ENCODE results near the gene SCGB3A1. TPM values are rescaled to one million over a fixed set of nuclear protein-coding genes. Genes with fewer than 3 reads are reported as not detected.

Gene SCGB3A1
- total and polyA plus RNA-seq, 7 donors: 0.83 TPM; not detected in 6

DNA sequence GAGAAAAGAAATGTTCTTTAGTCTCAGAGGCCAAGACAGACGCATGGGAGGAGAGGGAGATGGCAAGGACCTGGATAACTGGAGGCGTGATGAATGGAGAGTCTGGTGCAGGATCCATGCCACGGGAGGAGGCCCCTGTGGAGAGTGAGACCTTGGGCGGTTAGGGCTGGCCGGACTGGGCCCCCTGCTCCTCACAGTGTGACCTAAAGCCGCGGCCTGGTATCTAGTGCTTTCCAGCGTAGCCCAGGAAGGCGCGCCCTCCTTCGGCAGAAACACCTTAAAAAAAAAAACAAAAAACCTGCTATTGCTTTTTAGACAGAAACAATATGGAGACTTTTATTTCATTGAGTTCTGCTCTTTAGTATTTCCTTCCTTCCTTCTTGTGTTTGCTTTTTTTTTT, 33.1 kb downstream of the SCGB3A1 start:
- intact Hi-C loops (cut with DNase I): no loop called here
- WGBS, 2 donors: 96 to 98% methylated on average over 11 of the region's 11 CpGs
- Histone ChIP-seq H3K4me1 (no peaks in the 10 kb centered on the region), H3K27me3 (no peaks in the 10 kb centered on the region), H3K4me3 (no peak overlapping the region), H3K9me3 (no peaks in the 10 kb centered on the region), H3K36me3 (peaks cover 0 to 26% (median 2%) of the 10 kb centered on the region in 4 donors), H3K27ac (no peak overlapping the region)
- no peak for DNase-seq
- no peak for TF ChIP-seq EP300 (IDR thresholded peaks at IDR 0.05)
- no peak for TF ChIP-seq POLR2AphosphoS5 (IDR thresholded peaks at IDR 0.05)
- TF ChIP-seq, protein P1, sequence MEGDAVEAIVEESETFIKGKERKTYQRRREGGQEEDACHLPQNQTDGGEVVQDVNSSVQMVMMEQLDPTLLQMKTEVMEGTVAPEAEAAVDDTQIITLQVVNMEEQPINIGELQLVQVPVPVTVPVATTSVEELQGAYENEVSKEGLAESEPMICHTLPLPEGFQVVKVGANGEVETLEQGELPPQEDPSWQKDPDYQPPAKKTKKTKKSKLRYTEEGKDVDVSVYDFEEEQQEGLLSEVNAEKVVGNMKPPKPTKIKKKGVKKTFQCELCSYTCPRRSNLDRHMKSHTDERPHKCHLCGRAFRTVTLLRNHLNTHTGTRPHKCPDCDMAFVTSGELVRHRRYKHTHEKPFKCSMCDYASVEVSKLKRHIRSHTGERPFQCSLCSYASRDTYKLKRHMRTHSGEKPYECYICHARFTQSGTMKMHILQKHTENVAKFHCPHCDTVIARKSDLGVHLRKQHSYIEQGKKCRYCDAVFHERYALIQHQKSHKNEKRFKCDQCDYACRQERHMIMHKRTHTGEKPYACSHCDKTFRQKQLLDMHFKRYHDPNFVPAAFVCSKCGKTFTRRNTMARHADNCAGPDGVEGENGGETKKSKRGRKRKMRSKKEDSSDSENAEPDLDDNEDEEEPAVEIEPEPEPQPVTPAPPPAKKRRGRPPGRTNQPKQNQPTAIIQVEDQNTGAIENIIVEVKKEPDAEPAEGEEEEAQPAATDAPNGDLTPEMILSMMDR (IDR thresholded peaks at IDR 0.05): no peak
- TF ChIP-seq POLR2A (IDR thresholded peaks at IDR 0.05): no peak

DNA sequence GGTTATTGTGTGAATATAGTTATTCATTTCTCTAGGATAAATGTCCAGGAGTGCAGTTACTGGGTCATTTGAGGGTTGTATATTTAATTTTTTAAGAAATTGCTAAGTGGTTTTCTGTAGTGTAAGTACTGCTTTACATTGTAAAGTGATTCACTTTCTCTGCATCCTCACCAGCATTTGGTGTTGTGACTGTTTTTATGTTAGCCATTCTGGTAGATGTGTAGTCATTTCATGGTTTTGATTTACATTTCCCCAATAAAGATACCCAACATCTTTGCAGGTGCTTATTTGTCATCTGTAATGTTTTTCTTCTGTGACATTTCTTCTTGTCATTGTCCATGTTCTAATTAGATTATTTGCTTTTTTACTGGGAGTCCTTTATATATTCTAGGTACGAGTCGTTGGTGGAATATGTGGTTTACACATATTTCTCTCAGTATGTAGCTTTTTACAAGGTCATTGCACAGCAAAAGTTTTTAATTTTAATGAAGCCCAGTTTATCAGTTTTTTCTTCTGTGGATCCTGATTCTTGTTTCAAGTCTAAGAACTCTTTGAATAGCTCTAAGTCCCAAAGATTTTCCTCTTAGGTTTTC, 34.0 kb downstream of the SCGB3A1 start:
- whole genome bisulfite sequencing, 2 donors: 89 to 93% methylated on average over 2 of the region's 2 CpGs
- H3K27me3 ChIP-seq: no peaks in the 10 kb centered on the region

DNA sequence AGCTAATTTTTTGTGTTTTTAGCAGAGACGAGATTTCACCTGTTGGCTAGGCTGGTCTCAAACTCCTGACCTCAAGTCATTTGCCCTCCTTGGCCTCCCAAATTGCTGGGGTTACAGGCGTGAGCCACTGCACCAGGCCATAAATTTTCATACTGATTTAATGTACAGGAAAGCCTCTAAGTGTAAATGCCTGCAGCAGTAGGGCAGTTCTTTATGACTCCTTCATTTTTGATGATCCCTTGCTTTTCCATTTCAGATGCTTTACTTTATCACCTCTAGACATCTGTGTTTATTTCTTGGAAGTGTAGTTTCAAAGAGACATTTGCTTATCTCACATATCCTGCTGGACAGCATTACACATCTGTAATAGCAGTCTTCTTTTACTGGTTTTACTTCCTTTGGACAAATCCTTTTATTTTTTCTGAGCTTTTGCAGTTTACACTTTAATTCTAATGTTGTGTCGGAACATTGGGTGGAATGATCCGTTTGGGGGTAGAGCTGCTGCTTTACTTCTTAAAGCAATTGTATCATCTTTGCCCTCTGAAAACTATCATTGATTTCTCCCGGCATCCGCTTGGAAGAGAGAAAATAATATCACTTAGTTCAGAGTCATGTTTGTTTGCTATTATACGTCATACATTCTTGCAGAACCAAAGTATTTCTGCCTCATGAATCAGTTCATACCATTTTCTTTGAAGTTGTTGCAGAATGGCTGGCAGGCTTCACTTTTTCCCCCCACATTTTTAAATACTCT, 36.0 kb downstream of the SCGB3A1 start:
- Histone ChIP-seq H3K9me3 (no peaks in the 10 kb centered on the region), H3K4me3 (no peak overlapping the region), H3K27ac (no peak overlapping the region), H3K27me3 (no peaks in the 10 kb centered on the region), H3K36me3 (peaks cover 0 to 39% (median 2%) of the 10 kb centered on the region in 4 donors), H3K4me1 (no peaks in the 10 kb centered on the region)
- no peak for TF ChIP-seq POLR2AphosphoS5 (IDR thresholded peaks at IDR 0.05)
- TF ChIP-seq, protein P1 (IDR thresholded peaks at IDR 0.05): no peak
- no peak for TF ChIP-seq POLR2A (IDR thresholded peaks at IDR 0.05)
- no peak for TF ChIP-seq EP300 (IDR thresholded peaks at IDR 0.05)
- intact Hi-C loops (cut with DNase I): no loop called here
- DNase-seq: no peak
- 88 to 89% methylated on average over 7 of the region's 7 CpGs for WGBS, 2 donors

More for the DNA sequence above, 34.0 kb downstream of the SCGB3A1 start:
- DNase-seq: no peak
- Histone ChIP-seq H3K4me3 (no peak overlapping the region), H3K36me3 (peaks cover 0 to 26% (median 2%) of the 10 kb centered on the region in 4 donors), H3K27ac (no peak overlapping the region), H3K9me3 (no peaks in the 10 kb centered on the region), H3K4me1 (no peaks in the 10 kb centered on the region)
- TF ChIP-seq POLR2AphosphoS5 (IDR thresholded peaks at IDR 0.05): no peak
- TF ChIP-seq, protein P1 (IDR thresholded peaks at IDR 0.05): no peak
- TF ChIP-seq EP300 (IDR thresholded peaks at IDR 0.05): no peak
- no peak for TF ChIP-seq POLR2A (IDR thresholded peaks at IDR 0.05)
- intact Hi-C loops (cut with DNase I): no loop called here

DNA sequence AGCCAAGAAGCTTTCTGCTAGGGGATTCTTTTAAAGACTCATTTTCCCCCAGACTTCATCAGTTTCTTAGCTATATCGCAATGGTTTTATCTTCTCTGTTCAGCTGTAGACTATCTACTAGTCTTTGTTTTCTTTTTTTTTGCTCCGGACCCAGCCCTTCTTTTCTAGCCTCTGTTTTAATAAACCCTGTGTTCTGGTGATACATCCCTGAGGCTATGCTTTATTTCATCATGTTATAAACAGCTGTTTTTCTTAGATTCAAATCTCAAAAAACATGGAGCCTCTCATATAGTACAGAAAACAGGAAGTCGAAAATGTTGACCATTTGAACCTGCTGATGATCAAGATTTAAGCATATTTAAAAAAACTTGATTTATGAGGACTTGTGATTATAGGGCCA, 37.8 kb downstream of the SCGB3A1 start:
- H3K9me3 ChIP-seq: no peaks in the 10 kb centered on the region
- no peaks in the 10 kb centered on the region for H3K27me3 ChIP-seq
- no peak for DNase-seq
- H3K36me3 ChIP-seq: peaks cover 0 to 46% (median 2%) of the 10 kb centered on the region in 4 donors
- no peaks in the 10 kb centered on the region for H3K4me1 ChIP-seq
- intact Hi-C loops (cut with DNase I): no loop called here
- WGBS, 2 donors: 93 to 96% methylated on average over 3 of the region's 3 CpGs
- TF ChIP-seq EP300 (IDR thresholded peaks at IDR 0.05): no peak
- TF ChIP-seq POLR2AphosphoS5 (IDR thresholded peaks at IDR 0.05): no peak
- TF ChIP-seq, protein P1 (IDR thresholded peaks at IDR 0.05): no peak
- TF ChIP-seq POLR2A (IDR thresholded peaks at IDR 0.05): no peak
- H3K27ac ChIP-seq: no peak overlapping the region
- no peak overlapping the region for H3K4me3 ChIP-seq

Data from sigmoid colon (tissue), 7 donors.